Dendritic cell treated with granulocyte-macrophage colony-stimulating factor and Interleukin-4, amounts not matched to agents 40 ng/mL and 50 ng/mL, for 4 days (primary cell): ENCODE measurements around the gene ARMH2.
"Not testable (repeated sequence)": the region's sequence is repeated elsewhere in the genome, so short reads cannot be mapped to it uniquely, and the experiment has no call there.

Experiments used
- H3K27ac Mint-ChIP-seq: one replicate; pipeline ENCODE4 v1.8.0; 2022; ENCODE audit warnings: mild to moderate bottlenecking, mixed read lengths
- H3K27me3 Mint-ChIP-seq: one replicate; pipeline ENCODE4 v1.8.0; 2022; ENCODE audit warnings: mild to moderate bottlenecking, mixed read lengths
- H3K36me3 Mint-ChIP-seq: one replicate; pipeline ENCODE4 v1.8.0; 2022; ENCODE audit warnings: low read depth, mixed read lengths
- H3K4me1 Mint-ChIP-seq: one replicate; pipeline ENCODE4 v1.8.0; 2022; ENCODE audit warnings: low read depth, mixed read lengths
- H3K4me3 Mint-ChIP-seq: one replicate; pipeline ENCODE4 v1.8.0; 2022; ENCODE audit warnings: mild to moderate bottlenecking, moderate library complexity, mixed read lengths
- H3K9me3 Mint-ChIP-seq: one replicate; pipeline ENCODE4 v1.8.0; 2022; ENCODE audit warnings: mixed read lengths
- intact Hi-C: fragments of 100-400 bp; cut with micrococcal nuclease; formaldehyde crosslinking; loops from one replicate; pipeline ENCODE4 v1.15.0; 2022

The ARMH2 gene

GRCh38 chr6:24765968-24766367, 32.7 kb downstream of the ARMH2 start:
- intact Hi-C loops = loop anchor here (1.0 kb wide), 2 partner anchors 48 to 185 kb away; no protein-coding TSS in a partner anchor
- peaks cover 21% of the 10 kb centered on the region for H3K4me1 Mint-ChIP-seq
- not testable (repeated sequence) for H3K4me3 Mint-ChIP-seq, H3K9me3 Mint-ChIP-seq, H3K36me3 Mint-ChIP-seq, H3K27me3 Mint-ChIP-seq
- peak overlapping the region; percentile 6 for H3K27ac Mint-ChIP-seq

GRCh38 chr6:24764833-24765828, 33.6 kb downstream of the ARMH2 start:
- H3K36me3 Mint-ChIP-seq, H3K4me3 Mint-ChIP-seq, H3K27me3 Mint-ChIP-seq, H3K9me3 Mint-ChIP-seq, intact Hi-C loops: not testable (repeated sequence)
- peaks cover 26% of the 10 kb centered on the region for H3K4me1 Mint-ChIP-seq
- H3K27ac Mint-ChIP-seq = peak overlapping the region; percentile 6

GRCh38 chr6:24763578-24763977, 35.1 kb downstream of the ARMH2 start:
- no peaks in the 10 kb centered on the region for H3K9me3 Mint-ChIP-seq
- H3K27me3 Mint-ChIP-seq = no peaks in the 10 kb centered on the region
- intact Hi-C loops = no loop called here
- H3K27ac Mint-ChIP-seq = peak overlapping the region; percentile 6
- no peak overlapping the region for H3K4me3 Mint-ChIP-seq
- H3K36me3 Mint-ChIP-seq = no peaks in the 10 kb centered on the region
- peaks cover 33% of the 10 kb centered on the region for H3K4me1 Mint-ChIP-seq

GRCh38 chr6:24761851-24762250, 36.9 kb downstream of the ARMH2 start:
- peaks cover 46% of the 10 kb centered on the region for H3K4me1 Mint-ChIP-seq
- H3K27ac Mint-ChIP-seq = no peak overlapping the region
- intact Hi-C loops = no loop called here
- H3K9me3 Mint-ChIP-seq = no peaks in the 10 kb centered on the region
- H3K36me3 Mint-ChIP-seq = no peaks in the 10 kb centered on the region
- no peaks in the 10 kb centered on the region for H3K27me3 Mint-ChIP-seq
- no peak overlapping the region for H3K4me3 Mint-ChIP-seq

- Mint-ChIP-seq H3K4me3 (no peak overlapping the region), H3K36me3 (no peaks in the 10 kb centered on the region), H3K9me3 (no peaks in the 10 kb centered on the region), H3K27ac (no peak overlapping the region), H3K4me1 (peaks cover 46% of the 10 kb centered on the region), H3K27me3 (no peaks in the 10 kb centered on the region)
- intact Hi-C loops = no loop called here
Observed at GRCh38 chr6:24761193-24761835, 37.4 kb downstream of the ARMH2 start.

GRCh38 chr6:24760210-24760609, 38.5 kb downstream of the ARMH2 start:
- Mint-ChIP-seq H3K27ac (peak overlapping the region; percentile 67), H3K36me3 (no peaks in the 10 kb centered on the region), H3K4me1 (peaks cover 46% of the 10 kb centered on the region), H3K4me3 (no peak overlapping the region), H3K27me3 (no peaks in the 10 kb centered on the region), H3K9me3 (no peaks in the 10 kb centered on the region)
- intact Hi-C loops = no loop called here

- peaks cover 45% of the 10 kb centered on the region for H3K4me1 Mint-ChIP-seq
- peak overlapping the region; percentile 67 for H3K27ac Mint-ChIP-seq
- H3K4me3 Mint-ChIP-seq = no peak overlapping the region
- no peaks in the 10 kb centered on the region for H3K36me3 Mint-ChIP-seq
- H3K27me3 Mint-ChIP-seq = no peaks in the 10 kb centered on the region
- no peaks in the 10 kb centered on the region for H3K9me3 Mint-ChIP-seq
- intact Hi-C loops = no loop called here
Observed at GRCh38 chr6:24759718-24760117, 39.0 kb downstream of the ARMH2 start.

- Mint-ChIP-seq H3K36me3 (no peaks in the 10 kb centered on the region), H3K27me3 (no peaks in the 10 kb centered on the region), H3K4me1 (peaks cover 44% of the 10 kb centered on the region), H3K4me3 (no peak overlapping the region), H3K9me3 (peaks cover 8% of the 10 kb centered on the region), H3K27ac (peak overlapping the region; percentile 80)
- intact Hi-C loops = no loop called here
Observed at GRCh38 chr6:24757611-24758010, 41.1 kb downstream of the ARMH2 start.

- H3K4me1 Mint-ChIP-seq = peaks cover 31% of the 10 kb centered on the region
- H3K27ac Mint-ChIP-seq = no peak overlapping the region
- no peak overlapping the region for H3K4me3 Mint-ChIP-seq
- H3K9me3 Mint-ChIP-seq = peaks cover 22% of the 10 kb centered on the region
- H3K27me3 Mint-ChIP-seq = no peaks in the 10 kb centered on the region
- peaks cover 16% of the 10 kb centered on the region for H3K36me3 Mint-ChIP-seq
- intact Hi-C loops = no loop called here
Observed at GRCh38 chr6:24755279-24755678, 43.4 kb downstream of the ARMH2 start.

GRCh38 chr6:24754378-24754777, 44.3 kb downstream of the ARMH2 start:
- H3K27ac Mint-ChIP-seq, intact Hi-C loops, H3K4me3 Mint-ChIP-seq, H3K27me3 Mint-ChIP-seq: not testable (repeated sequence)
- Mint-ChIP-seq H3K4me1 (peaks cover 26% of the 10 kb centered on the region), H3K36me3 (peaks cover 18% of the 10 kb centered on the region), H3K9me3 (peaks cover 22% of the 10 kb centered on the region)

- intact Hi-C loops = no loop called here
- peaks cover 18% of the 10 kb centered on the region for H3K36me3 Mint-ChIP-seq
- H3K27me3 Mint-ChIP-seq = no peaks in the 10 kb centered on the region
- H3K27ac Mint-ChIP-seq = no peak overlapping the region
- peaks cover 32% of the 10 kb centered on the region for H3K4me1 Mint-ChIP-seq
- peaks cover 22% of the 10 kb centered on the region for H3K9me3 Mint-ChIP-seq
- no peak overlapping the region for H3K4me3 Mint-ChIP-seq
Observed at GRCh38 chr6:24753545-24753944, 45.2 kb downstream of the ARMH2 start.

GRCh38 chr6:24752917-24753492, 45.7 kb downstream of the ARMH2 start:
- H3K4me1 Mint-ChIP-seq = peaks cover 32% of the 10 kb centered on the region
- peaks cover 18% of the 10 kb centered on the region for H3K36me3 Mint-ChIP-seq
- intact Hi-C loops = no loop called here
- H3K27me3 Mint-ChIP-seq = no peaks in the 10 kb centered on the region
- no peak overlapping the region for H3K4me3 Mint-ChIP-seq
- H3K9me3 Mint-ChIP-seq = peaks cover 22% of the 10 kb centered on the region
- H3K27ac Mint-ChIP-seq = peak overlapping the region; percentile 56

GRCh38 chr6:24752503-24752902, 46.2 kb downstream of the ARMH2 start:
- peak overlapping the region; percentile 56 for H3K27ac Mint-ChIP-seq
- intact Hi-C loops = no loop called here
- H3K4me1 Mint-ChIP-seq = peaks cover 31% of the 10 kb centered on the region
- peaks cover 22% of the 10 kb centered on the region for H3K9me3 Mint-ChIP-seq
- peaks cover 18% of the 10 kb centered on the region for H3K36me3 Mint-ChIP-seq
- no peak overlapping the region for H3K4me3 Mint-ChIP-seq
- H3K27me3 Mint-ChIP-seq = no peaks in the 10 kb centered on the region

- peaks cover 39% of the 10 kb centered on the region for H3K4me1 Mint-ChIP-seq
- H3K9me3 Mint-ChIP-seq = peaks cover 22% of the 10 kb centered on the region
- H3K4me3 Mint-ChIP-seq, intact Hi-C loops, H3K27me3 Mint-ChIP-seq: not testable (repeated sequence)
- peaks cover 18% of the 10 kb centered on the region for H3K36me3 Mint-ChIP-seq
- peak overlapping the region; percentile 89 for H3K27ac Mint-ChIP-seq
Observed at GRCh38 chr6:24750878-24751277, 47.8 kb downstream of the ARMH2 start.
